BE2C (cell line): ENCODE results near the gene GTPBP1.

ENCODE experiments used
- DNase-seq: peaks from one replicate; pipeline ENCODE4 v3.0.0-alpha.2; 2020
- H3K27me3 ChIP-seq: fragments of 250-450 bp; sonication (Bioruptor Pico); 2 replicates; pipeline ENCODE4 v1.5.1; 2020; ENCODE audit warnings: mild to moderate bottlenecking
- H3K36me3 ChIP-seq: fragments of 250-450 bp; sonication (Bioruptor Pico); 2 replicates; pipeline ENCODE4 v1.5.1; 2020; ENCODE audit warnings: mild to moderate bottlenecking
- H3K4me1 ChIP-seq: fragments of 250-450 bp; sonication (Bioruptor Pico); 2 replicates; pipeline ENCODE4 v1.5.1; 2020
- H3K4me3 ChIP-seq: 2 replicates; pipeline ENCODE4 v1.5.1; 2011; ENCODE audit warnings: low read depth, low read length
- H3K9me3 ChIP-seq: fragments of 250-450 bp; sonication (Bioruptor Pico); 2 replicates; pipeline ENCODE4 v1.5.1; 2020
- CTCF ChIP-seq: IDR thresholded peaks from 2 replicates; pipeline ENCODE4 v1.5.1; 2012; ENCODE audit warnings: mild to moderate bottlenecking, low read depth, low read length

GTPBP1 gene

GRCh38 chr22:38767313-38767712, 61.6 kb downstream of the GTPBP1 start:
- Histone ChIP-seq H3K36me3 (no peaks in the 10 kb centered on the region), H3K4me3 (no peak overlapping the region)

GRCh38 chr22:38768036-38768435, 62.3 kb downstream of the GTPBP1 start:
- no peaks in the 10 kb centered on the region for H3K9me3 ChIP-seq
- TF ChIP-seq CTCF: no peak
- no peaks in the 10 kb centered on the region for H3K27me3 ChIP-seq
- H3K4me3 ChIP-seq: no peak overlapping the region
- DNase-seq: no peak
- H3K4me1 ChIP-seq: peaks cover 9% of the 10 kb centered on the region
- H3K36me3 ChIP-seq: no peaks in the 10 kb centered on the region

More at GRCh38 chr22:38767313-38767712, 61.6 kb downstream of the GTPBP1 start:
- no peaks in the 10 kb centered on the region for H3K9me3 ChIP-seq
- peaks cover 13% of the 10 kb centered on the region for H3K4me1 ChIP-seq
- TF ChIP-seq CTCF: no peak
- DNase-seq: no peak
- no peaks in the 10 kb centered on the region for H3K27me3 ChIP-seq

GRCh38 chr22:38770257-38770949, 64.7 kb downstream of the GTPBP1 start:
- Histone ChIP-seq H3K27me3 (no peaks in the 10 kb centered on the region), H3K36me3 (no peaks in the 10 kb centered on the region), H3K9me3 (no peaks in the 10 kb centered on the region), H3K4me1 (peaks cover 9% of the 10 kb centered on the region), H3K4me3 (no peak overlapping the region)
- TF ChIP-seq CTCF: no peak
- no peak for DNase-seq

- H3K4me3 ChIP-seq: no peak overlapping the region
- H3K36me3 ChIP-seq: no peaks in the 10 kb centered on the region
- H3K9me3 ChIP-seq: no peaks in the 10 kb centered on the region
- H3K27me3 ChIP-seq: no peaks in the 10 kb centered on the region
- DNase-seq: no peak
- no peak for TF ChIP-seq CTCF
- H3K4me1 ChIP-seq: 0 out of 2 replicates have a peak, but pooled peaks cover 3% of the 10 kb centered on the region
Observed at GRCh38 chr22:38772623-38772873, 66.8 kb downstream of the GTPBP1 start.

GRCh38 chr22:38773363-38773946, 67.7 kb downstream of the GTPBP1 start:
- no peak overlapping the region for H3K4me3 ChIP-seq
- TF ChIP-seq CTCF: no peak
- no peaks in the 10 kb centered on the region for H3K9me3 ChIP-seq
- 0 out of 2 replicates have a peak, but pooled peaks cover 3% of the 10 kb centered on the region for H3K4me1 ChIP-seq
- no peak for DNase-seq
- no peaks in the 10 kb centered on the region for H3K27me3 ChIP-seq
- H3K36me3 ChIP-seq: no peaks in the 10 kb centered on the region

DNA sequence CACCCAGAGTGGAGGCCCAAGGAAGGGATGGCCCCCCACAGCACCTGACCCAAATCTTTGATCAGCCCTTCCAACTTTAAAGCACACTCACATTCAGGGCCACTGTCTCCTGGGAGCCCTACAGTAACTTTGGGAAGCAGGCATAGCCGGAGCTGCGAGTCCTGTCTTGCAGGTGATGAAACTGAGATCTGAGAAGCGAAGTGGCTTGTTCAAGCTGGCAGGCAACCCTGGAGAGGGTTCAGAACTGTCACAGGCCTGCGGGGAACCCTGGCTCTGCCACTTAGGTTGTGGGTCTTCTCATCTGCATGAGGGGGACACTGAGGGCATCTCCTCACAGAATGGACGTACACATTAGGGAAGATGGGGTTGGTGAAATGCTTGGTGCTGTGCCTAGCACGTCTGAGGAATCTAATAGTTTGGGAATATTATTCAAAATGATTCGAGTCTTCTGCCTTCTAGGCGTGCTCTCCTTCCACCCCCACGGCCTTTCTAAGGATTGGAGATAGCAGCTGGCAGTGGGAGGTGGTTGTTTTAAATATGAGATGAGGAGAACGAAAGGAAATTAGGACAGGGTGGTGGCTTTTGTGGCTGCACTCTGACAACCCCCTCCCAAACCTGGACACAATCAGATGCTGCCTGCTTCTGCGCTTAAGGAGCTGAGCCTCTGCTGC, 68.9 kb downstream of the GTPBP1 start:
- DNase-seq: no peak
- Histone ChIP-seq H3K4me1 (no peaks in the 10 kb centered on the region), H3K36me3 (no peaks in the 10 kb centered on the region), H3K27me3 (no peaks in the 10 kb centered on the region), H3K4me3 (no peak overlapping the region), H3K9me3 (no peaks in the 10 kb centered on the region)
- TF ChIP-seq CTCF: no peak
